Ectodermal cell (in vitro differentiated cells): Measurements from ENCODE around the gene PIAS2.
"Not testable (repeated sequence)": the region's sequence is repeated elsewhere in the genome, so short reads cannot be mapped to it uniquely, and the experiment has no call there.

ENCODE experiments used
- H3K27ac ChIP-seq: 2 replicates; pipeline ENCODE4 v1.7.0; 2013; ENCODE audit warnings: mild to moderate bottlenecking, low read depth, low read length; ENCODE audit not compliant: insufficient read depth, poor library complexity, severe bottlenecking
- H3K27me3 ChIP-seq: 2 replicates; pipeline ENCODE4 v1.7.0; 2013; ENCODE audit warnings: mild to moderate bottlenecking, low read length; ENCODE audit not compliant: insufficient read depth, control insufficient read depth, poor library complexity, severe bottlenecking
- H3K36me3 ChIP-seq: one replicate; pipeline ENCODE4 v1.7.0; 2013; ENCODE audit warnings: low read length; ENCODE audit not compliant: control insufficient read depth, insufficient read depth
- H3K4me1 ChIP-seq: one replicate; pipeline ENCODE4 v1.7.0; 2013; ENCODE audit warnings: low read length; ENCODE audit not compliant: control insufficient read depth, insufficient read depth
- H3K4me3 ChIP-seq: 2 replicates; pipeline ENCODE4 v1.7.0; 2013; ENCODE audit warnings: low read depth, low read length, control low read depth; ENCODE audit not compliant: insufficient read depth
- H3K9me3 ChIP-seq: 2 replicates; pipeline ENCODE4 v1.7.0; 2013; ENCODE audit warnings: mild to moderate bottlenecking, low read length, moderate library complexity; ENCODE audit not compliant: control insufficient read depth
- WGBS, 2 experiments: methylation state at CpG; one replicate each; pipeline ENCODE4 v1.1.7; 2013; ENCODE audit warnings: missing lambda C conversion rate in 2 of 2; 5-methylcytosine and 5-hydroxymethylcytosine counted together

Gene PIAS2

DNA sequence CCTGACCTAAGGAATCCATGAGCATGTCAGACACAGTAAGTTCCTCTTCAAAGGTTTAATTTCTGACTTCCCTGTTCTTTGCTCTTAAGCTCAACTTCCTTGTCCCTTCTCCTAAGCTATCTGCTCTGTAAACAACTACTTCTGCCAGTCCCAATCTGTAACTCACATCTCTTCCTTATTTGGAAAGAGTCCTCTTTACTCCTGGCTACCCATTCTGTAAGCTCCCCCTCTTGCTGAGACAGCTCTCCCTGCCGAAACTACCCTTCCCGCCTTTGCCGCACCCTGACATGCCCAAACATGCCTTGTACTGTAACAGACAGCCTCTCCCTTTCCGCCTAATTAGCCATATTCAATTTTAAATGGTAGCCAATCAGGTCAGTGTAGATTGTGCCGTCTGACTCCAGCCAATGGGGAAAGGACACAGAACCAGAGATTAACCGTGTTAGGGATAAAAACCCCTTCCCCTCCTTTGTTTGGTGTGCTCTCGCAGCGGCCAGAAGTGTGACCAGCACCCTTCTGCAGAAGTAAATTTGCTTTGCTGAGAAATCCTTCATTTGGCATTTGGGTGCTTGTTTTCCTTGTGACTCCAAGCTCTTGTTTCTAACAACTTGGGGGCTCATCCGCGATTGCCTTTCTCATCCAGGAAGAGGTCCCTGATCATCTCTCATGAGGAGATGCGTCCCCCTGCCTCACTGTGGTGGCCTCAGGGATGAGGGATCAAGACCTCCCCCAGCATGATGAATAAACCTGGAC, 49.0 kb downstream of the PIAS2 start:
- H3K4me3 ChIP-seq = no peak overlapping the region

DNA sequence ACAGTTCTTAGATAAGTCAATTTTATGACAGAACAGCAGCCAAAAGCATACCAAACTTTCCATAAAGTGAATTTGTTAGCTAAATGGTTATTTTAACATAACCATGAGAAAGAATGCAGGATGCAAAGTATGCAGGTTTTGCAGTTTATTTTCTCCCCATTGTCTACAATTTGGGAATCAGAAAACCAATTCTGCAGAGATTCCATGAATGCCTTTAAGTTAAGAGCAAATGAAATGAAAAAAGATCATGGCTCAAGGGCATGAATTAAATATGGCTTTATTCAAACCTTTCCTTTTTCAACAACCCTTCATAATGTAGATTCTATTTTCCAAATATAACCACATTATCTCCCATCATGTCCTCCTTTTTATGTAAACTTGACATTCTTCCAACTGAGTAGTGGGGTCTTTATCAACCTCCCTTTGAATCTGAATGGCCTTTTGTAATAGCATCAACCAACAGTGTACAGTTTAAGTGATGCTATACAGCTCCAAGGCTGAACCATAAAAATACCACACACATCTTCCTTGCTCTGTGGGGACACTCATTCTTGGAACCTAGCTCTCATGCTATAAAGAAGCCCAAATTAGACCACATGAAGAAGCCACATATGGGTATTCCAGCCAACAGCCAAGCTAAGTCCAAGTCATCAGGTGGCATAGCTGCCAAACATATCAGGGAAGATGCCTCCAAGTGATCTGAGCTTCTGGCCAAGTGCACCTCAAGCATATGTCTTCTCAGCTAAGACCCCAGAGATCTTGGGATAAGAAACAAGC, 49.8 kb downstream of the PIAS2 start:
- H3K27ac ChIP-seq = no peak overlapping the region
- H3K36me3 ChIP-seq = peaks cover 5% of the 10 kb centered on the region
- H3K9me3 ChIP-seq = no peaks in the 10 kb centered on the region
- no peak overlapping the region for H3K4me3 ChIP-seq
- no peaks in the 10 kb centered on the region for H3K4me1 ChIP-seq
- H3K27me3 ChIP-seq = no peaks in the 10 kb centered on the region

More for the DNA sequence above, 49.0 kb downstream of the PIAS2 start:
- no peak overlapping the region for H3K27ac ChIP-seq
- H3K36me3 ChIP-seq = peaks cover 5% of the 10 kb centered on the region
- no peaks in the 10 kb centered on the region for H3K4me1 ChIP-seq
- 94% methylated on average over 11 of the region's 11 CpGs for WGBS, 2 experiments
- H3K27me3 ChIP-seq = no peaks in the 10 kb centered on the region
- no peaks in the 10 kb centered on the region for H3K9me3 ChIP-seq

- WGBS, 2 experiments = 92 to 95% methylated on average over 2 of the region's 2 CpGs
- H3K27ac ChIP-seq = no peak overlapping the region
- no peaks in the 10 kb centered on the region for H3K9me3 ChIP-seq
- H3K36me3 ChIP-seq = peaks cover 5% of the 10 kb centered on the region
- H3K27me3 ChIP-seq = no peaks in the 10 kb centered on the region
- H3K4me1 ChIP-seq = no peaks in the 10 kb centered on the region
- no peak overlapping the region for H3K4me3 ChIP-seq
These were observed 50.8 kb downstream of the PIAS2 start for GRCh38 chr18:46866523-46866922.

DNA sequence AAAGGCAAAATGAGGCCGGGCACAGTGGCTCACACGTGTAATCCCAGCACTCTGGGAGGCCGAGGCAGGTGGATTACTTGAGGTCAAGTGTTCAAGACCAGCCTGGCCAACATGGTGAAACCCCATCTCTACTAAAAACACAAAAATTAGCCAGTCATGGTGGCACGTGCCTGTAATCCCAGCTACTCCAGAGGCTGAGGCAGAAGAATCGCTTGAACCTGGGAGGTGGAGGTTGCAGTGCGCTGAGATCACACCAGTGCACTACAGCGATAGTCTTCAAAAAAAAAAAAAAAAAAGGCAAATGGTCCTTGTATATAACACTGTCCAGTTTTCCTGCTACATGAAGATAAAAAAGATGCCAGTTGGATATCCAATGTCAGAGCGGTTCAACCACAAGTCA, 52.1 kb downstream of the PIAS2 start:
- not testable (repeated sequence) for H3K4me3 ChIP-seq, H3K4me1 ChIP-seq, H3K27ac ChIP-seq, H3K27me3 ChIP-seq, H3K9me3 ChIP-seq, H3K36me3 ChIP-seq
- WGBS, 2 experiments = 91 to 93% methylated on average over 8 of the region's 8 CpGs

- H3K9me3 ChIP-seq = no peaks in the 10 kb centered on the region
- H3K27ac ChIP-seq = no peak overlapping the region
- no peak overlapping the region for H3K4me3 ChIP-seq
- 94 to 98% methylated on average over 2 of the region's 2 CpGs for WGBS, 2 experiments
- H3K36me3 ChIP-seq = no peaks in the 10 kb centered on the region
- H3K27me3 ChIP-seq = no peaks in the 10 kb centered on the region
- H3K4me1 ChIP-seq = no peaks in the 10 kb centered on the region
These were observed 57.5 kb downstream of the PIAS2 start for GRCh38 chr18:46859855-46860254.

GRCh38 chr18:46858290-46858689, 59.0 kb downstream of the PIAS2 start:
- Histone ChIP-seq H3K9me3 (no peaks in the 10 kb centered on the region), H3K36me3 (no peaks in the 10 kb centered on the region)
- 92% methylated on average over 4 of the region's 4 CpGs for WGBS, 2 experiments

GRCh38 chr18:46856973-46857372, 60.3 kb downstream of the PIAS2 start:
- H3K36me3 ChIP-seq = no peaks in the 10 kb centered on the region
- H3K4me1 ChIP-seq = no peaks in the 10 kb centered on the region
- H3K27me3 ChIP-seq = no peaks in the 10 kb centered on the region
- no peaks in the 10 kb centered on the region for H3K9me3 ChIP-seq
- H3K4me3 ChIP-seq = no peak overlapping the region
- H3K27ac ChIP-seq = no peak overlapping the region

More at GRCh38 chr18:46858290-46858689, 59.0 kb downstream of the PIAS2 start:
- H3K4me3 ChIP-seq = no peak overlapping the region
- H3K27ac ChIP-seq = no peak overlapping the region
- H3K27me3 ChIP-seq = no peaks in the 10 kb centered on the region
- H3K4me1 ChIP-seq = no peaks in the 10 kb centered on the region

GRCh38 chr18:46849007-46849406, 68.3 kb downstream of the PIAS2 start:
- Histone ChIP-seq H3K27me3 (no peaks in the 10 kb centered on the region), H3K4me1 (no peaks in the 10 kb centered on the region), H3K27ac (no peak overlapping the region), H3K36me3 (no peaks in the 10 kb centered on the region), H3K4me3 (no peak overlapping the region), H3K9me3 (no peaks in the 10 kb centered on the region)

- Histone ChIP-seq H3K4me1 (no peaks in the 10 kb centered on the region), H3K27me3 (no peaks in the 10 kb centered on the region), H3K36me3 (no peaks in the 10 kb centered on the region), H3K9me3 (no peaks in the 10 kb centered on the region), H3K4me3 (no peak overlapping the region), H3K27ac (no peak overlapping the region)
- WGBS, 2 experiments = 89 to 100% methylated on average over 1 of the region's 1 CpG
These were observed 73.9 kb downstream of the PIAS2 start for GRCh38 chr18:46843372-46843771.

- Histone ChIP-seq H3K36me3 (no peaks in the 10 kb centered on the region), H3K27me3 (no peaks in the 10 kb centered on the region), H3K4me3 (no peak overlapping the region), H3K9me3 (no peaks in the 10 kb centered on the region), H3K27ac (no peak overlapping the region), H3K4me1 (no peaks in the 10 kb centered on the region)
- WGBS, 2 experiments = 93 to 97% methylated on average over 4 to 5 of the region's 5 CpGs
These were observed 74.7 kb downstream of the PIAS2 start for GRCh38 chr18:46842583-46842982.
